HEK293T (cell line): ENCODE measurements around the gene NSUN2.

Experiments
- CTCF ChIA-PET: fragments of 350-600 bp; formaldehyde crosslinking; extraction: SDS; loops from one replicate; lab custom pipeline; 2021; ENCODE audit warnings: antibody characterized with exemption, inconsistent platforms; lab: Yijun Ruan, JAX
- POLR2A ChIA-PET: fragments of 350-600 bp; formaldehyde crosslinking; extraction: SDS; loops from one replicate; lab custom pipeline; 2020; ENCODE audit warnings: antibody characterized with exemption, inconsistent platforms; lab: Yijun Ruan, JAX
- DNase-seq: peaks from one replicate; pipeline ENCODE4 v3.0.0; 2012; ENCODE audit warnings: mixed read lengths; ENCODE audit errors: extremely low spot score
- ARNT ChIP-seq: fragments of 450-650 bp; IDR thresholded peaks from 2 replicates; pipeline ENCODE4 v1.6.1; 2017; ENCODE audit warnings: mild to moderate bottlenecking
- BHLHE40 ChIP-seq: fragments of 450-650 bp; IDR thresholded peaks from 2 replicates; pipeline ENCODE4 v1.6.1; 2016; ENCODE audit warnings: mild to moderate bottlenecking, moderate library complexity, borderline replicate concordance
- CTBP1 ChIP-seq: fragments of 450-650 bp; IDR thresholded peaks from 2 replicates; pipeline ENCODE4 v1.6.1; 2016; ENCODE audit warnings: borderline replicate concordance
- ELF4 ChIP-seq: fragments of 450-650 bp; IDR thresholded peaks from 2 replicates; pipeline ENCODE4 v1.6.1; 2017; ENCODE audit warnings: antibody characterized with exemption
- FOXA1 ChIP-seq: fragments of 450-650 bp; IDR thresholded peaks from 2 replicates; pipeline ENCODE4 v1.6.1; 2016; ENCODE audit warnings: mild to moderate bottlenecking
- FOXK2 ChIP-seq: fragments of 450-650 bp; IDR thresholded peaks from 2 replicates; pipeline ENCODE4 v1.6.1; 2016; ENCODE audit warnings: mild to moderate bottlenecking
- FOXM1 ChIP-seq: fragments of 450-650 bp; IDR thresholded peaks from 2 replicates; pipeline ENCODE4 v1.6.1; 2017; ENCODE audit warnings: mild to moderate bottlenecking, borderline replicate concordance
- HDGF ChIP-seq: fragments of 450-650 bp; IDR thresholded peaks from 2 replicates; pipeline ENCODE4 v1.6.1; 2017; ENCODE audit warnings: antibody characterized with exemption, borderline replicate concordance
- L3MBTL2 ChIP-seq: fragments of 450-650 bp; conservative IDR thresholded peaks from 2 replicates; pipeline ENCODE4 v1.6.1; 2016; ENCODE audit warnings: mild to moderate bottlenecking
- LEF1 ChIP-seq: fragments of 450-650 bp; IDR thresholded peaks from 2 replicates; pipeline ENCODE4 v1.6.1; 2017; ENCODE audit warnings: mild to moderate bottlenecking, borderline replicate concordance
- NFRKB ChIP-seq: fragments of 450-650 bp; IDR thresholded peaks from 2 replicates; pipeline ENCODE4 v1.6.1; 2016; ENCODE audit warnings: mild to moderate bottlenecking, moderate library complexity
- SP1 ChIP-seq: fragments of 450-650 bp; IDR thresholded peaks from 2 replicates; pipeline ENCODE4 v1.6.1; 2017
- SUZ12 ChIP-seq: fragments of 450-650 bp; IDR thresholded peaks from 2 replicates; pipeline ENCODE4 v1.6.1; 2016; ENCODE audit warnings: mild to moderate bottlenecking
- TARDBP ChIP-seq: fragments of 450-650 bp; IDR thresholded peaks from 2 replicates; pipeline ENCODE4 v1.6.1; 2016
- ZNF384 ChIP-seq: fragments of 450-650 bp; IDR thresholded peaks from 2 replicates; pipeline ENCODE4 v1.6.1; 2016
- TF ChIP-seq, protein P1 (sequence below): fragments of 450-650 bp; IDR thresholded peaks from 2 replicates; pipeline ENCODE4 v1.6.1; 2016

The NSUN2 gene

DNA sequence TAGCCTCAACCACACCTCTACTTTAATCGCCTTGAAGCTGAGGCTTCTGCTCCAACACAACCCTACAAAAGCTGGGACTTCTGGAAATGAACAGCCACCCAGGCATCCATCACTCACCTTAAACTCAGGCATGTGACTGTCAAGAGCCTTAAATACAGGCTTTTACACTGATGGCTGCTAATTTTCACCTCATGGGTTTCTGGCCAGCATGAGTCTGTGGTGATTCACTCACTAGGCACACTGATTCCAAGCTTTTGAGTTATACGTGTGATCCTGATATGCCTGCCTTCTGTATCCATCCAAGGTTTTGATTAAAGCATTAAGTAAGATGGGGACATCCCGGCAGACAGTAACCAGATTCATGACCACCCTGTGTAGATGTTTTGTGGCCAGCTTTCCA lies 8.9 kb downstream of the NSUN2 start:
- POLR2A ChIA-PET, result interaction anchor here (1.2 to 1.5 kb wide), 2 partner anchors 9 to 89 kb away, joined by 3 to 4 read pairs; partner anchors contain the start of genes NSUN2, SRD5A1 and TENT4A
- CTCF ChIA-PET, result no interaction called here
- TF ChIP-seq L3MBTL2 (no peak), BHLHE40 (no peak), ARNT (no peak), LEF1 (no peak), HDGF (no peak)
- DNase-seq, result no peak

DNA sequence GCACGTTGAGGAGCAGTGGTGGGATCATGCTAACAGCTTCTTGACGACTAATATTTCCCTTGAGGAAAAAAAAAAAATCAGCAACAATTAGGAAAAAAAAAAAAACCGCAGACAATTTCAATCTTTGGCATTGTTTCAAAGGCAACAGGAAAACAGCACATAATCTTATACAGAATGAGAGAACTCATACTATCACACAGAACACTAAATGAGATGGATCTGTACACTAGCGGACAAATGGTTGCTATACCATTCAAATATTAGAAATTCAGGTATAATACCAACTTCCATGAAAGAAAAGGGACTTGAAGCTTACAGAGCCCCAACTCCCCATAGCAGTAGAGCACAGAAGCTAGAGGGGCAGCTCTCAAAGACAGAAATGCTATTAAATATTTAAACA lies 9.6 kb downstream of the NSUN2 start:
- ChIA-PET POLR2A (interaction anchor here (1.2 to 1.5 kb wide), 2 partner anchors 10 to 90 kb away, joined by 3 to 4 read pairs; partner anchors contain the start of genes NSUN2, SRD5A1 and TENT4A), CTCF (no interaction called here)
- TF ChIP-seq NFRKB, result no peak
- TF ChIP-seq SUZ12, result no peak
- TF ChIP-seq, protein P1, sequence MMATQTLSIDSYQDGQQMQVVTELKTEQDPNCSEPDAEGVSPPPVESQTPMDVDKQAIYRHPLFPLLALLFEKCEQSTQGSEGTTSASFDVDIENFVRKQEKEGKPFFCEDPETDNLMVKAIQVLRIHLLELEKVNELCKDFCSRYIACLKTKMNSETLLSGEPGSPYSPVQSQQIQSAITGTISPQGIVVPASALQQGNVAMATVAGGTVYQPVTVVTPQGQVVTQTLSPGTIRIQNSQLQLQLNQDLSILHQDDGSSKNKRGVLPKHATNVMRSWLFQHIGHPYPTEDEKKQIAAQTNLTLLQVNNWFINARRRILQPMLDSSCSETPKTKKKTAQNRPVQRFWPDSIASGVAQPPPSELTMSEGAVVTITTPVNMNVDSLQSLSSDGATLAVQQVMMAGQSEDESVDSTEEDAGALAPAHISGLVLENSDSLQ, result no peak
- TF ChIP-seq FOXA1, result no peak
- TF ChIP-seq ELF4, result no peak
- TF ChIP-seq HDGF, result no peak
- TF ChIP-seq L3MBTL2, result no peak
- TF ChIP-seq SP1, result no peak
- no peak for DNase-seq

DNA sequence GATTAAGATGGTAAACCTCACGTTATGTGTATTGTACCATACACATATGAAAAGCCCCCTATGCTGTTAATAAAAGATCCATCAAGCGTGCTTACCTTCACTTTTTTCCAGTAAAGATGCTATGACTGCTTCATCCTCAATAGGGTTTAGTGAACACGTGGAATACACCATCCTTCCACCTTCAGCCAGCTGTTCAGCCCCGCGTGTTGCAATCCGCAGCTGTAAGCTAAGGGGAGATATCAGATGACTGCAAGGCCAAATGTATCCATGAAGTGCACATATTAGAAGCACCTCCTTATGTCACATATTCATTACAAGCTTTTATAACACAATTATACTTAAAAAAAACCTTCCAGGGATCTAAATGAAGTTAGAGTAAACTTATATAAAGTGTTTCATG lies 16.2 kb downstream of the NSUN2 start:
- DNase-seq, result no peak
- POLR2A ChIA-PET, result no interaction called here
- CTCF ChIA-PET, result no interaction called here
- no peak for TF ChIP-seq FOXM1
- TF ChIP-seq BHLHE40, result no peak
- TF ChIP-seq NFRKB, result no peak
- no peak for TF ChIP-seq HDGF
- no peak for TF ChIP-seq ELF4
- no peak for TF ChIP-seq LEF1
- TF ChIP-seq ZNF384, result no peak
- TF ChIP-seq, protein P1, result no peak
- no peak for TF ChIP-seq ARNT
- TF ChIP-seq FOXA1, result no peak
- TF ChIP-seq CTBP1, result no peak
- no peak for TF ChIP-seq TARDBP
- no peak for TF ChIP-seq L3MBTL2
- no peak for TF ChIP-seq FOXK2

DNA sequence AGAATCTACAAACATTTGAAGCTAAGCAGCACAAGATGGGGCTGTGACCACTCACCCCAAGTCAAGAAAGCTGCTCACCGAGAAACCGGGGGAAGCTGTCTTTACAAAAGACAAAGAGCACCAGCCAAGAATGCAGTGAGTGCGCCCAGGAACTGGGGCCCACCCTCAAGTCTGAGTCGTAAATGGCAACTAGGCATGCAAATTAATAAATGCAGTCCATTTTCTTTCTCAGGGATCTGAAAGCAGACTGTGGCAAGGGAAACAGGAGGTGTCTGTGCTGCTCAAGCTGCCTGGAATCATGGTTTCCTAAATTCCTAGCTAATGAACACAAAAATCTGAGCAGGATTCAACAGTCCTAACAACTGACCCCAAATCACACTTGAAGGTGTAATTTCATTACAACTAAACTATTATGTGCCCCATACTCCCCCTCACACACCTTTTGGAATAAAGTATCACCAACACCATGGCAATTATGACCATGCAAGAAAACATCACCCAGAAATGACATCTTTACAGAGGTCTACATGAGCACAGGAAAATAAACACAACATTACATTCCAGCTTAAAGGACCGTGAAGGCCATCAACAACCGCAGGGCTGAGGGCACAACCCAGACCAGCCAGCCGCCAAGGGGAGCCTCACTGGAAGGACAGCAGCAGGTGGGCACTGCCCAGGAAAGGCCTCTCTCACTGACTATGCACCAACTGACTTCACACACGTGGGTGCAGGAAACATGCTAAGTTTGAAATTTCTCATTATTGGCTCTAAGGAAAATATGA lies 17.6 kb downstream of the NSUN2 start:
- ChIA-PET CTCF (no interaction called here), POLR2A (no interaction called here)
- DNase-seq, result no peak
- TF ChIP-seq L3MBTL2, result no peak
- TF ChIP-seq SUZ12, result no peak
- TF ChIP-seq LEF1, result no peak
- TF ChIP-seq ARNT, result no peak
- TF ChIP-seq CTBP1, result no peak
- no peak for TF ChIP-seq NFRKB
- no peak for TF ChIP-seq HDGF
- TF ChIP-seq ZNF384, result no peak
- TF ChIP-seq BHLHE40, result no peak
- no peak for TF ChIP-seq ELF4
- no peak for TF ChIP-seq TARDBP
- no peak for TF ChIP-seq FOXM1
- TF ChIP-seq SP1, result no peak
- no peak for TF ChIP-seq FOXA1
- no peak for TF ChIP-seq FOXK2
- TF ChIP-seq, protein P1, result no peak

DNA sequence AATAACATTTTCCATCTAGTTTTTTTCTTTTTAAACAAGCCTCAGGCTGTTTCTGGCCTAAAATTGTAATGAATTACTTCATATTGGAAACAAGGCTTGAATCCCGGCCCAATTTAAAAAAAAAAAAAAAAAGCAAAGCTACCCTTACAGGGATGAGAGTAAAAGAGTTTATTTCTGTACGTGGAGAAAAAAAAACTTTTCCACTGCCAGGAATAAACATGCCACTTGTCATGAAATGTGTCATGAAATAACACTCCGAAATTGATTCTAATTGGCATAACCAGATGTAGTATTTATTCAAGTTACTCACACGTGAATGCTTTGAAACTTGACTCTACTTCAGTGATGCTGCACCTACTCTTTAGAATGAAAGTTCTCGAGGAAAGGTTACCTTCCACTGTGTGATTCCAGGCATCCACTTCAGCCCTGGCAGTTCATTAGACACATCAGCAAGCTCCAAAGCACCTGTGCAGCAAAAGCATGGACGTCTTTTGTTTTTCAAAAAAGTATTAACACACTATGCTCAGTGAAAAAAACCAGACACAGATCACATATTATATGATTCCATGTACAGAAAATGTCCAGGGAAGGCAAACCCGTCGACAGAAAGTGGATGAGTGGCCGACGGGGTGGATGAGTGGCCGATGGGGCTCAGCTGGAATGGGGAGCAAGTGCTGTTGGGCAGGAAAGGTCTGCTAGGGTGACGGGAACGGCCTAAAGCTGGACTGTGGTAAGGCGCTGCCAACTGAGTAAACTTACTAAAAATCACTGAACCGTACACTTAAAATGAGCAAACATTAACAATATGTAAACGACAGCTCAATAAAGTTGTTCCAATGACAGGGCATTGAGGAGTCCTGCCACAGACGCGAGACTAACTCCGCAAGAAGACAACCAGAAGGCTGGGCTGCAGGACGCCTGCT lies 21.2 kb downstream of the NSUN2 start:
- DNase-seq, result no peak
- ChIA-PET POLR2A (no interaction called here), CTCF (no interaction called here)
- no peak for TF ChIP-seq SUZ12
- TF ChIP-seq ARNT, result no peak
- TF ChIP-seq CTBP1, result no peak
- no peak for TF ChIP-seq ELF4
- TF ChIP-seq BHLHE40, result no peak
- TF ChIP-seq ZNF384, result no peak
- no peak for TF ChIP-seq SP1
- TF ChIP-seq HDGF, result no peak
- TF ChIP-seq, protein P1, result no peak
- TF ChIP-seq FOXM1, result no peak
- no peak for TF ChIP-seq LEF1
- TF ChIP-seq FOXA1, result no peak
